Sigmoid colon (tissue), 4 donors: ENCODE measurements around the gene COL2A1.

Experiments
- POLR2A ChIP-seq, 2 donors: fragments of 450-650 bp; IDR thresholded peaks; one replicate each; pipeline ENCODE4 v1.6.1; 2016; ENCODE audit warnings: antibody characterized with exemption in 2 of 2, mild to moderate bottlenecking in 2 of 2, moderate library complexity in 2 of 2
- POLR2AphosphoS5 ChIP-seq, 4 donors: sonication (generic); formaldehyde crosslinking; IDR thresholded peaks; one replicate each; pipeline ENCODE4 v1.6.1; 2017; ENCODE audit warnings: antibody characterized with exemption in 4 of 4

DNA sequence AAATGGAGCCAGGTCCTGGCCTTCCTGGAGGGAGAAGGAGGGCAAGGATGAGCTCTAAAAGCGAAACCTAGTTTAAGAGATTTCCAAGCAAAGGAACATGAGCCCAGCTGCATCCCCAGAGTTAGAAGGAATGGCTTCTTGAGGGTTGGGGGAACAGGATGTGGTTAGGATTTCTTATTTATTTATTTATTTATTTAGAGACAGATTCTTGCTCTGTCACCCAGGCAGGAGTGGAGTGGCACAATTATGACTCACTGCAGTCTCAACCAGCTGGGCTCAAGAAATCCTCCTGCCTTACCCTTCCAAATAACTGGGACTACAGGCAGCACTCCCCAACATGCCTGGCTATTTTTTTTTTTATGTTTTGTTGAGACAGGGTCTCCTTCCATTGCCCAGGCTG is 66.2 kb downstream of the COL2A1 start:
- TF ChIP-seq POLR2A (IDR thresholded peaks at IDR 0.05) (no peak), POLR2AphosphoS5 (IDR thresholded peaks at IDR 0.05) (no peak)
